ENCODE data around the gene CTDSP2.

GRCh38 chr12:57859121-57859520 lies 12.6 kb upstream of the CTDSP2 start:
- no peak for TF ChIP-seq CTCF (IDR thresholded peaks at IDR 0.05; ENCODE audit: insufficient read depth, low read length)
- no peak for TF ChIP-seq REST (IDR thresholded peaks at IDR 0.05; ENCODE audit: insufficient replicate concordance, low read depth)
- TF ChIP-seq GABPA (IDR thresholded peaks at IDR 0.05; ENCODE audit: low read depth): no peak
- TF ChIP-seq POLR2AphosphoS5 (IDR thresholded peaks at IDR 0.05; ENCODE audit: low read depth): no peak
